HG03060 (cell line): ENCODE results near the gene NR1H3.
"Not testable (repeated sequence)": the region's sequence is repeated elsewhere in the genome, so short reads cannot be mapped to it uniquely, and the experiment has no call there.

Experiments used
- ATAC-seq: cut with Tn5 transposase; IDR thresholded peaks from one replicate; pipeline ENCODE4 v1.9.1; 2021; ENCODE audit warnings: low read depth, moderate number of reproducible peaks; ENCODE audit not compliant: unreplicated experiment

NR1H3 gene

DNA sequence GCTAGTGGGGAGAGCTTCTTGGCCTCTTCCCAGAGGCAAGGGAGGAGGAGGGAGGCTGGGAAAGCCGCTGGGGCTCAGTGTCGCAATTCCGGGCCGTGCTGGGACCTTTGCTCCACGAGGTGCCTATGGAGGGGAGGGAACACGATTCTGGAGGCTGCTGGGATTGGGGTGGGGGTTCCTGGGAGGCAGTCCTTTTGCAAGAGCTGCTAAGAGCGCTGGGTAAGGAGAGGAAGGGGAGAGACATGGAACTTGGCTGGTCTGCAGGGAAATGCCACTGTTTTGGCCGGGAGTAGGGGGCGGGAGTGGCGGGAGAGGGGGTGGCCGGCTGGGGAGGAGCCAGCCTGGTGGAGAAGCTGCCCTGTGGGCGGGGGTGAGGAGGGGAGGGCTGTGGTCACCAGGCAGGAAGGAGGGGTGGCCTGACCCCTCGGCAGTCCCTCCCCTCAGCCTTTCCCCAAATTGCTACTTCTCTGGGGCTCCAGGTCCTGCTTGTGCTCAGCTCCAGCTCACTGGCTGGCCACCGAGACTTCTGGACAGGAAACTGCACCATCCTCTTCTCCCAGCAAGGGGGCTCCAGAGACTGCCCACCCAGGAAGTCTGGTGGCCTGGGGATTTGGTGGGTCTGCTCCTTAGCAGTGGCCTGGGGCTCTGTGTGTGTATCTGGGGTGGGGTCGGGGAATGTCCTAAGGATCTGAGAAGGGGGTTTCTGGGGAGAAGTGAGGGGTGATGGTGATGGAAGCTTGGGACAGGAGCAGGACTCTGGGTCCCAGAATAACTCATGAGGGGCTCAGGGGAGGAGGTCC, at the start of gene NR1H3:
Gene NR1H3 (plus strand): TSS at position 480 of the 800 bp plus-strand sequence. CDS start 1,221 bp downstream, outside the sequence.
- ATAC-seq, result no peak

DNA sequence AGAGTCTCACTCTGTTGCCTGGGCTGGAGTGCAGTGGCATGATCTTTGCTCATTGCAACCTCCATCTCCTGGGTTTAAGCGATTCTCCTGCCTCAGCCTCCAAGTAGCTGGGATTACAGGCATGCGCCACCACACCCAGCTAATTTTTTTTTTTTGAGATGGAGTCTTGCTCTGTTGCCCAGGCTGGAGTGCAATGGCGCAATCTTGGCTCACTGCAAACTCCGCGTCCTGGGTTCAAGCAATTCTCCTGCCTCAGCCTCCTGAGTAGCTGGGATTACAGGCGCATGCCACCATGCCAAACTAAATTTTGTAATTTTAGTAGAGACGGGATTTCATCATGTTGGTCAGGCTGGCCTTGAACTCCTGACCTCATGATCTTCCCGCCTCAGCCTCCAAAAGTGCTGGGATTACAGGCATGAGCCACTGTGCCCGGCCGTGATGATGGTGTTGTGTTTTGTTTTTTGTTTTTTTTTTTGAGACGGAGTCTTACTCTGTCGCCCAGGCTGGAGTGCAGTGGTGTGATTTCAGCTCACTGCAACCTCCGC, 49.7 kb upstream of the NR1H3 start:
- ATAC-seq, result not testable (repeated sequence)

DNA sequence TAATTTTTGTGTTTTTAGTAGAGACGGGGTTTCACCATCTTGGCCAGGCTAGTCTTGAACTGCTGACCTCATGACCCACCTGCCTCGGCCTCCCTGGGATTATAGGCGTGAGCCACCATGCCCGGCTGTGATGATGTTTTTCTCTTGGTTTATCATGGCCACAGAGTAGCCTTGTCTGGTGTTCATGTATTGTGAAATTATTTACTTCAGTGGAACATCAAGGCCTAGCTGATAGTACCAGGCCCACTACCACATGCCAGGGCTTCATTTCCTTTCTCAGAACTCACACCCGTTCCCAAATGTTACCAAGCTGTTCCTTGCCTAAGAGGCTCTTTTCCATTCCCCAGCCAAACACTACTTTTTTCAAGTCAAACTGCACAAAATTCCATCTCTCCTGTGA, 49.2 kb upstream of the NR1H3 start:
- no peak for ATAC-seq

DNA sequence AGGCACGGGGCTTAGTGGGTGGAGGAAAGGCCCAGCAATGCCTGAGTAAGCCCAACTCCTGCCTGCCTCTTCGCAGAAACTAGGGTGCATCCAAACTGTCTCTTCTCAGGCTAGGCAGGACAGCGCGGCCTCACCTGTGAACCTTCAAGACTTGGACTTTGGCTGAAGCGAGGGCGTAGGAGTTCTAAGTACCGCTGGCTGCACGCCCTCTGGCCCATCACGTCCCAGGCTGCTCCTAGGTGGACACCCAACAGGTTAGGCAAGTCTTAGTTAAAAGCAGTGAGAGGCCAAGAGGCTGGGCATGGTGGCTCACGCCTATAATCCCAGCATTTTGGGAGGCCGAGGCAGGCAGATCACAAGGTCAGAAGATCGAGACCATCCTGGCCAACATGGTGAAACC, 44.9 kb upstream of the NR1H3 start:
- ATAC-seq, result no peak

DNA sequence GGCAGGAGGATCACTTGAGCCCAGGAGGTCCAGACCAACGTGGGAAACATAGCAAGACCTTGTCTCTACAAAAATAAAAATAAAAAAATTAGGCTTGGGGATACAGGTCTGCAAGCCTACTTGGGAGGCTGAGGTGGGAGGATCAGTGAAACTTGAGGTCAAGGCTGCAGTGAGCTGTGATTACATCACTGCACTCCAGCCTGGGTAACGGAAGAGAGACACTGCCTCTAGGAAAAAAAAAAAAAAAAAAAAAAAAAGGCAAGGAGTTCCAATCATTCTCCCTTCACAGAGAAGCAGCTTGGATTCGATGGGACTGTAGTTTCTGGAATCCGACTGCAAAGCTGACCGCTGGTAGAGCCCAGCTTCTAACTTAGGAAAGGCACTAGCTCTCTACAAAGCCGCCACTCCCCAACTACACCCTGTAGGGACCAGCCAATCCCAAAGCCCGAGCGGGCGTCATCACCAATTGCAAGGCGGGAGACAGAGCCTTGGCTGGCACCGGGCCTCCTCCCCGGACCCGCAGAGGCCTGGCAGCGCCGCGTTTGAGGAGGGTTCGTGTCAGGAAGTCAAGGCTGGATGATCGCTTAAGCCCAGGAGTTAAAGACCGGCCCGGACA, 43.7 kb upstream of the NR1H3 start:
- peak; percentile 55 for ATAC-seq

DNA sequence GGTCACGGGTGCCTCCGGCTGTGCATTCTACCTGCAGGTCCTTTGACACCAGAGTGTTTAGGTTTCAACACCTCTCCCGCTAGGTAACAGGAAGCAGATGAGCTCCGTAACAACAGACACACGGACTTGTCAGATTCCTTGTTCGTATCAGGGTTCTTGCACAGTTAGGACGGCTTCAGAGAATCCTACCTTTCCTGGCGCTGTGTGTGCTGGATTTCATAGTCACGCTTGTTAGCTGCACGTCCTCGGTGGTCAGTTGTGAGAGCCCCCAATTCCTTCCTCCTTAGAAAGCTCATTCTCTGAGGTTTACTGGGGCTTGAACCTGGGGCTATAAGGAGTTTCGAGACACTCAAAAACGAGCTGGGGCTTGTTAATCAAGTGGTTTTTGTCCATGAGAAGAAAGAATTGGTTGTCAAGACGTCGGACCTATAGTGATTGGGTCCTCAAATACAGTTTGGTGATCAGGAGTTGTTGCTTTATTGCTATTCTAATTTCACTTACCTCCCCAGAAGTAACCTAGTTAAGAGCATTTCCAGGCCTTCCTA, 42.4 kb upstream of the NR1H3 start:
- no peak for ATAC-seq

DNA sequence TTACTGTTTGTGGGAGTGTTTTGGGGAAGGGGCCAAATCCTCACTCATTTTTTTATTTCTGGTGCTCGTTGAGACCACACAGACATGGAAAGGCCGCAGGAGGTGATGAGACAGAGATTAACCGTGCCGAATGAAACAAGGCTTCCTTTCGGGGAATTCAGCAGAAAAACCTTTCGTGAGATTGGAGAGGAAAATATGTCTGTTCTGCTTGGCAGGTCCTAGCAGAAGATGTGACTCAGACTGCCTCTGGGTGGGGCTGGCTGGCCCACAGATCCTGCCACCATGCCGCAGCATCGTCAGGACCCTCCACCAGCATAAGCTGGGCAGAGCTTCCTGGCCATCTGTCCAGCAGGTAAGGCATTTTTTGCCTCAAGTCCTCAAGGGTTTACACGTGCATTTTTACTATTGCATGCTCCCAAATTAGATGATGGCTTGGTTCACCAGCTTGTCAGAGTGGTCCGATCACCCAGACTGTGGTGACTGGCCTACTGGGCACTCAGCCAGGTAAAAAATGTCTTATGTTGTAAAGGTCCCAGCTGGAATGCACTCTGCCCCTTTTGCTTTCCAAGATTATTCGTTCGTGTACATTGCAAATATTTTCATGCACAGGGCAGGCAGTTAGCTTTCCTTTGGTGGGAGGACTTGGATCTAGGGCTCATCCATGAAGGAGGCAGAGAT, 41.5 kb upstream of the NR1H3 start:
- ATAC-seq, result peak; percentile 37

DNA sequence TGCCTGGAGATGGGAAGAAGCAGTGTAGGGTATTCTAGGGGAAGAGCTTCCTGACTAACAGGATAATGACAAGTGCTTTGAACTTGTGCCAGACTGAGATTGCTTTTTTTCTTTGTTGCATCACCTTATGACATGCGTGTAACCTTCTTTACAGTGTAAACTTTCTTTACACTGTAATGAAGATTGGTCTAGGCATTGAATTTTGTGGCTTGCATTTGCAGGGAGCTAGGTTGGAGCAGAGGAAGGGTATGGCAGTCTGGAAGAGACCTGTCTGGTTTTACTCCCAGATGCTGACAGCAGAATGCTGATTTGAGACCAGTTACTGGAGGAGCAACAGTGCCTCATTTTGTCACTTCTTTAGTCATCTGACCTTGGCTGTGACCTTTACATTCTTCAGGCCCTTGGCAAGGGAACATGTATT, 37.4 kb upstream of the NR1H3 start:
- ATAC-seq, result no peak

DNA sequence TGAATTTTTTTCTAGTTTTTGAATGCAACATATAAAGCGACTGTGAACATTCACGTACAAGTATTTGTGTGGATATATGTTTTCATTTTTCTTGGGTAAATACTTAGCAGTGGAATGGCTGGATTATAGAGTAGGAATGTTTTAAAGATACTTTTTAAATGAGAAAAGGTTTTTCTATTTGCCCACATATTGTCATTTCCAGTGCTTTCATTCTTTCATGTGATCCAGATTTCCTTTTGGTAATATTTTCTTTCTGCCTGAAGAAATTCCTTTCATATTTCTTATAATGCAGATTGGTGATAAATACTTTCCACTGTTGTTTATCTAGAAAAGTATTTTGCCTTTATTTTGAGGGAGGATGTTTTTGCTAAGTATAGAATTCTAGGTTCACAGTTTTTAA, 35.1 kb upstream of the NR1H3 start:
- ATAC-seq, result no peak

DNA sequence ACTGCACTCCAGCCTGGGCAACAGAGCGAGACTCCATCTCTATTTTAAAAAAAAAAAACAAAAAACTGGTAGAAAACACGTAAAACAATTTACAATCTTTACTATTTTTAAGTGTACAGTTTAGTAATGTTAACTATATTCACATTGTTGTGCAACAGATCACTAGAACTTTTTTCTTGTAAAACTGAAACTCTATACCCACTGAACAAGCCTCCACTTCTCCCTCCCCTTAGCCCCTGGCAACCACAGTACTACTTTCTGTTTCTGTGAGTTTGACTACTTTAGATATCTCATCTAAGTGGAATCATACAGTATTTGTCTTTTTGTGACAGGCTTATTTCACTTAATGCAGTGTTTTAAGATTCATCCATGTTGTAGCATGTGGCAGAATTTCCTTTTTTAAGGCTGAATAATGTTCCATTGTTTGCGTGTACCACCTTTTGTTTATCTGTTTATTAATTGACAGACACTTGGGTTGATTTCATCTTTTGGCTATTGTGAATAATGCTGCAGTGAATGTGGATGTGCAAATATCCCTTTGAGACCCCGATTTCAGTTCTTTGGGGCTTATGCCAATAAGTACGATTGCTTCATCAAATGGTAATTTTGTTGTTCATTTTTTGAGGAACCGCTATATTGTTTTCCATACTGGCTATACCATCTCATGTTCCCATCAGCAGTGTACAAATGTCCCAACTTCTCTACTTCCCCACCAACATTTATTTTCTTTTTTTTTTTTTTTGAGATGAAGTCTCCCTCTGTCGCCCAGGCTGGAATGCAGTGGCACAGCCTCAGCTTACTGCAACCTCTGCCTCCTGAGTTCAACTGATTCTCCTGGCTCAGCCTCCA, 32.0 kb upstream of the NR1H3 start:
- no peak for ATAC-seq

DNA sequence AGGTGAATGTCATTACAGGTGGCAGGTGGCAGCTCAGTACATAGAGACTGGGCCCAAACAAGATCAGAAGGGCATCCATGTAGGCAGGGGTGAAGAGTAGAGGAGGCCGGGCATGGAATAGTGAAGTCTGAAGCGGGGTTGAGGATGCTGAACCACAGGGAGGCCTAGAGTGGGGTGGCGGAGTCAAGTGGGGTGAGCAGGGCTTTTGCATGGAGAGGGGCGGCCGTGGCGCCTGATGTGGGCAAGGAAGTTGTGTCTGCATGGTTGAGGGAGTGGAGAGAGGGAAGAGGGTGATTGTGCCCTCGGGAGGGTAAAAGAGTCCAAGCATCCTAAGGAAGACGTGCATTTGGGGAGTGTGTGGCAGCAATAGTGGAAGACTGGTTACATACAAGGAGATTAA, 28.6 kb upstream of the NR1H3 start:
- no peak for ATAC-seq

DNA sequence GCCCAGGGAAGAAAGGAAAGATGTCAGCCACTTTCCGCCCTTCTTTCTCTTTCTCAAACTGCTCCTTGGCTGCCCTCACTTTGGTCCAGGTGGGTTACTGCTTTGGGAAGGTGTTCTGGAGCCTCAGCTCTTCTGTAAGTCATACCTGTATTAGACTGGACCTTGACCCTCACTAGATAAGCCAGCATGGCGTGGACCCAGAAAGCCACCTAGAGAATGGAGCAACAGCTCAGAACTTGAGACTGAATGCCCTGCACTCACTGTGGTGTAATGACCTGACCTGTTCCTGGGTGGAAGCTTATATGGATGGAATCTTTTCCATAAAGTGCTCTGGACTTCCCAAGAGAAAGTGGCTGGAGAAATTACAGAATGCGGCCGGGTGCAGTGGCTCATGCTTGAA, 24.7 kb upstream of the NR1H3 start:
- no peak for ATAC-seq

DNA sequence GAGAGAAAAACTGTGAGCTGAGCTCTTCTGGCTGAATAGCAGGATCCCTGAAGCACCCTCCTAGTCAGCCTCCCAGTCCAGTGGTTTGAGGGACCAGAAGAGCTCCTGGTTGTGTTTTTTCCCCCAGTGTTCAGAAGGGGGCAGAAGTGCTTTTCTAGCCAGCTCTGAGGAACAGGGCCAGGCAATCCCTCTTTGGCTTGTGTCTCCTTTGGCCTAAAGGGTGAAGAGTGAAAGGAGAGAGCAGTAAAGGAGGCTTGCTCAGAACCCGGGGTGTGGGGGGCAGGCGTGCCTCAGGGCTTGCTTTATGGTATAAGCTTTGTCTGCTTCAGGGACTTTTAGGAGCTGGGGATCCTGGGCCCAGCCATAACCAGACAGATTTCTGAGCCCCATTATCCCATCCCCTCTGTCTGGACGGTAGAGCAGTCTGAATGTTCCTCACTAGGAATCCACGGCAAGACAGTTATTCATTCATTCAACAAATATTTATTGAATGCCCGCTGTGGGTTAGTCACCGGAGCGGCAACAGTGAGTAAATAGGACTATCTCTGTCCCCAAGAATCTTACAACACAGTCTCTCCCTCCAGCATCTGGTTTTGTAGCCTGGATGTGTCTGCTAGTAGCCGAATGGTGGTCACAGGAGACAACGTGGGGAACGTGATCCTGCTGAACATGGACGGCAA, 23.7 kb upstream of the NR1H3 start:
- no peak for ATAC-seq

DNA sequence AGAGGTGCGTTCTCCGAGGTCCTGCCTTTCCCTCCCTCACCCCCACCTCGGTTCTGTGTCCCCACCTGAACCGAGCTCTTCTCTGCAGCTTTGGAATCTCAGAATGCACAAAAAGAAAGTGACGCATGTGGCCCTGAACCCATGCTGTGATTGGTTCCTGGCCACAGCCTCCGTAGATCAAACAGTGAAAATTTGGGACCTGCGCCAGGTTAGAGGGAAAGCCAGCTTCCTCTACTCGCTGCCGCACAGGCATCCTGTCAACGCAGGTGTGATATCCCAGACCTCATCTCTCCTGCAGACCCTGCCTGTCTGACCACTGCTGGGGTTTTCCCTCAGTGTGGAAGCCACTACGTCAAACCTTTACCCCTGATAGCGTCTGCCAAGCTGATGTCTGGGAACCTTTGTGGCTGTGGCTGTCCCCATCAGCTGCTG, 23.1 kb upstream of the NR1H3 start:
- no peak for ATAC-seq

DNA sequence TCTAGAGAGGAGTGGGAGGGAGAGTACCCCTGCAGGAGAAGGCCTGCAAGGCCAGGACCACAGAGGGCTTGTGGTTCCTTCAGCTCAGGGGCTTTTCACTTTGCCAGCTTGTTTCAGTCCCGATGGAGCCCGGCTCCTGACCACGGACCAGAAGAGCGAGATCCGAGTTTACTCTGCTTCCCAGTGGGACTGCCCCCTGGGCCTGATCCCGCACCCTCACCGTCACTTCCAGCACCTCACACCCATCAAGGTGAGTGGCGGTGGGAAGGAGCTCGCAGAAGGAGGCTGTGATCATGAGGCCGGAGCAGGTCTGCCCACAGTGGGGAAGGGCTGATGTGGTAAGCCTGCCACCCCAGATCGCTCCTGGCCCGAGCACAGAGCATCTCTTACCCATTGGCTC, 22.6 kb upstream of the NR1H3 start:
- no peak for ATAC-seq

DNA sequence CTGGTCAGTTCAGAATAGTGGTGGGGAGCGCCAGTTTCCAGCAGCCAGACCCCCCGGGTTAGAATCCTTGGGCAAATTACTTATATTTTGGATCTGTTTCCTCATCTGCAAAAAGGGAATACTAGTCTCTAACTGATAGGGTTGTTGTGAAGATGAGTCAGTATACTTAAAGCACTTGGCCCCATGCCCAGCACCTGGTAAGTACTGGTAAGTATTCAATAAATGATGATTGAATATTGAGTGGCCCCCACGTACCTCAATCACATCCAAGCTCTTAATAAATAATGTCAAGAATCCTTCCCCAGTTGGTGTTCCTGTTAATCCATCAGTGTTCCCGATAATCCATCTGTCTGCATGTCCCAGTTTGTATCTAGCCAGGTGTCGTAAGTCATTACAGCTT, 21.3 kb upstream of the NR1H3 start:
- ATAC-seq, result no peak

DNA sequence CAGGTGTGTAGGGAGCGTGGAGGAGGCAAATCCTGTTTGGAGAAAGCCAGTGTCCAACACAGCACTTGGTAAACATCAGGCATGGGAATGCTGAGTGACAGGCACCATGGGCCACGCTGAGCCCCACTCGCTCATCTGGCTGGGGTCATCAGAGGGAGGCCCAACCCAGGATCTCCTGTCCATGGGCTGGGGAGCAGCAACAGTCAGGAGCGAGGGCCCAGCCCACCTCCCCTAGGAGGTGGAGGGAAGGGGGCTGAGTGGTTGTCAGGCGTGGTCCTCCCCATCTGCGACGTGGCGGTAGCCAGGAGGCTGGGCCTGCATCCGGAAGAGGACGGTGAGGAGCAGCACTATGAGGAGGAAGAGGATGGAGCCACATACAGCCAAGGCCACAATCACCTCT, 17.9 kb upstream of the NR1H3 start:
- ATAC-seq, result no peak

DNA sequence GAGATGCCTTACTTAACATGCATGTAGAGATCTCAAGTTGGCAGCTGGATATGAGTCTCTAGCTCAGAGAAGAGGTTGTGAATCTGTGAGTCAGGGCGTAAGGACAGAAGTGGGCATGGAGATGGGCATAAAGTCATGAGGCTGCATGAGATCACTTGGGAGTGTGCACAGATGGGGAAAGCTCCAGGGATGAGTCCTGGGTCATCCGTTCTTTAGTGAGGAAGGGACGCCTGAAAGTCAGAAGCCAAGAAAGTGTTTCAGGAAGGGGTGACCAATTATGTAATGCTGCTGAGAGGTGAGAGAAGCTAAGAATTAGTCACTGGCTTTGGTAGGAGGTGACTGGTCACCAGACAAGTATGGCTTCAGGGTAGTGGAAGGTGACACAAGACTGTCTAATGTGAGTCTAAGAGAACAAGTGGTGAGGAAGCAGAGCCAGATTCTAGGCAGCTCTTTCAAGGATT, 15.9 kb upstream of the NR1H3 start:
- ATAC-seq, result no peak

DNA sequence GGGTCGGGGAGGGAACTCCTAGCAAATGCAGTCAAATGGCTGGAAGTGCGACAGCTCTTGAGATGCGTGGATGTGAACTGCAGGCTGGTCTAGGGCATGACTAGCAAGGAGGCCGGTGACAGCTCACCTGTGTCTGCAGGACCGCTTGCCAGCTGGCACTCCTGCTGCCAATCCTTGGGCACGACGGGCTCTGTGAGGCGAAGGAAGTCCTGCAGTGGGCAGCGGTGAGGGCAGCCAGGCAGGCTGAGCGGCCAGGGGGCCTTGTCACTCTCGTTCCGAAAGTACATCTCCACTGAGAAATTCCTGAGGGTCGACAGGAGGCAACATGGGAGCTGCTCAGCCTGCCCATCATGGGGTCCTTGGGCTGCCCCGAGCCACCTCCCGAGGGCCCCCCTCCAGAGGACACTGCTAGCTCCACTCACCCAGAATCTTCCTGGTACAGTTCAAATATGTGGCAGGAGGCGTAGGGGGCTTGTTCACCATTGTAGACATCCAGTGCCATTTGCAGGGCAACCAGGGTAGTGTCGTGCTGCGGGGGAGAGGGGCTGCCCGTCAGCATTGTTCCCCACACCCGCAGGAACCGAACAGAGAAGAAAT, 15.1 kb upstream of the NR1H3 start:
- no peak for ATAC-seq
